Sigmoid colon (tissue), 7 donors: ENCODE measurements around the gene AHI1. TPM values are rescaled to one million over a fixed set of nuclear protein-coding genes. Genes with fewer than 3 reads are reported as not detected.

Experiments used
- DNase-seq: peaks from one replicate; pipeline ENCODE4 v3.0.0-alpha.2; 2019
- H3K27ac ChIP-seq, 4 donors: fragments of 200-600 bp; sonication (generic); one replicate each; pipeline ENCODE4 v1.5.1; 2016 to 2019; ENCODE audit warnings: mild to moderate bottlenecking in 1 of 4
- H3K27me3 ChIP-seq, 3 donors: fragments of 200-600 bp; sonication (generic); one replicate each; pipeline ENCODE4 v1.5.1; 2019; ENCODE audit warnings: mild to moderate bottlenecking in 1 of 3
- H3K36me3 ChIP-seq, 4 donors: fragments of 200-600 bp; sonication (generic); one replicate each; pipeline ENCODE4 v1.5.1; 2016 to 2019
- H3K4me1 ChIP-seq, 4 donors: fragments of 200-600 bp; sonication (generic); one replicate each; pipeline ENCODE4 v1.5.1; 2017 to 2019
- H3K4me3 ChIP-seq, 4 donors: fragments of 200-600 bp; sonication (generic); one replicate each; pipeline ENCODE4 v1.5.1; 2017 to 2019; ENCODE audit warnings: mild to moderate bottlenecking in 2 of 4, moderate library complexity in 1 of 4
- H3K9me3 ChIP-seq, 4 donors: fragments of 200-600 bp in 3 of 4; sonication (generic) in 3 of 4; one replicate each; pipeline versions ENCODE4 v1.5.1 to v1.6.1; 2013 to 2019
- CTCF ChIP-seq, 4 experiments: fragments of 450-650 bp in 3 of 4; fragments of 200-600 bp in 1 of 4; IDR thresholded peaks; one replicate each; pipeline ENCODE4 v1.5.1; 2016 to 2019; ENCODE audit warnings: antibody characterized with exemption in 4 of 4, mild to moderate bottlenecking in 3 of 4, moderate library complexity in 2 of 4
- EP300 ChIP-seq, 4 donors: sonication (generic); formaldehyde crosslinking; IDR thresholded peaks; one replicate each; pipeline ENCODE4 v1.6.1; 2017; ENCODE audit warnings: antibody characterized with exemption in 4 of 4
- POLR2A ChIP-seq, 2 donors: fragments of 450-650 bp; IDR thresholded peaks; one replicate each; pipeline ENCODE4 v1.6.1; 2016; ENCODE audit warnings: antibody characterized with exemption in 2 of 2, mild to moderate bottlenecking in 2 of 2, moderate library complexity in 2 of 2
- POLR2AphosphoS5 ChIP-seq, 4 donors: sonication (generic); formaldehyde crosslinking; IDR thresholded peaks; one replicate each; pipeline ENCODE4 v1.6.1; 2017; ENCODE audit warnings: antibody characterized with exemption in 4 of 4
- WGBS, 2 donors: extraction: QIAGEN DNeasy Blood & Tissue Kit; methylation state at CpG; one replicate each; pipeline ENCODE4 v1.1.7; 2013; 5-methylcytosine and 5-hydroxymethylcytosine counted together
- intact Hi-C: fragments of 100-400 bp; cut with DNase I; formaldehyde crosslinking; loops from one replicate; pipeline ENCODE4 v1.15.1; 2023
- polyA plus RNA-seq, 3 donors: library from polyadenylated mRNA; stranded (reverse); fragments of 200-250 nt; gene quantifications; one replicate each; pipeline ENCODE4 v1.2.3, GENCODE V29; 2013
- total RNA-seq, 4 donors: library from RNA; depleted of rRNA; stranded (reverse); fragments of >200 nt; gene quantifications; one replicate each; pipeline ENCODE4 v1.1.0, GENCODE V29; 2016
- donor health status: healthy with polysubstance abuse.
- donor health status: Bipolar disorder and iron deficiency.
- donor health status: healthy.

AHI1 gene
- total and polyA plus RNA-seq, 7 donors: 4.2 to 47.1 (median 25.8) TPM

- no peaks in the 10 kb centered on the region for H3K9me3 ChIP-seq
- DNase-seq: no peak
- intact Hi-C loops: no loop called here
- no peaks in the 10 kb centered on the region for H3K4me1 ChIP-seq
- H3K27ac ChIP-seq: no peak overlapping the region
- H3K27me3 ChIP-seq: no peaks in the 10 kb centered on the region
- TF ChIP-seq POLR2A (IDR thresholded peaks at IDR 0.05) (no peak), CTCF (IDR thresholded peaks at IDR 0.05) (no peak), EP300 (IDR thresholded peaks at IDR 0.05) (no peak), POLR2AphosphoS5 (IDR thresholded peaks at IDR 0.05) (no peak)
- peaks cover 0 to 74% (median 16%) of the 10 kb centered on the region in 4 donors for H3K36me3 ChIP-seq
- no peak overlapping the region for H3K4me3 ChIP-seq
- WGBS, 2 donors: 39 to 47% methylated on average over 3 of the region's 3 CpGs
Measured at GRCh38 chr6:135438907-135439535, 58.5 kb downstream of the AHI1 start.

GRCh38 chr6:135434991-135435390 lies 62.5 kb downstream of the AHI1 start:
- Histone ChIP-seq H3K27ac (no peak overlapping the region), H3K36me3 (peaks cover 0 to 47% (median 5%) of the 10 kb centered on the region in 4 donors), H3K4me1 (no peaks in the 10 kb centered on the region), H3K27me3 (no peaks in the 10 kb centered on the region), H3K4me3 (no peak overlapping the region), H3K9me3 (no peaks in the 10 kb centered on the region)
- no peak for DNase-seq
- intact Hi-C loops: no loop called here
- TF ChIP-seq CTCF (IDR thresholded peaks at IDR 0.05): no peak

- Histone ChIP-seq H3K36me3 (peaks cover 0 to 46% (median 5%) of the 10 kb centered on the region in 4 donors), H3K27ac (no peak overlapping the region), H3K27me3 (no peaks in the 10 kb centered on the region), H3K4me3 (no peak overlapping the region), H3K9me3 (no peaks in the 10 kb centered on the region), H3K4me1 (no peaks in the 10 kb centered on the region)
- WGBS, 2 donors: 48 to 90% methylated on average over 1 of the region's 1 CpG
- no peak for DNase-seq
- intact Hi-C loops: no loop called here
- TF ChIP-seq POLR2A (IDR thresholded peaks at IDR 0.05) (no peak), POLR2AphosphoS5 (IDR thresholded peaks at IDR 0.05) (no peak), EP300 (IDR thresholded peaks at IDR 0.05) (no peak), CTCF (IDR thresholded peaks at IDR 0.05) (no peak)
Measured at GRCh38 chr6:135434095-135434494, 63.4 kb downstream of the AHI1 start.

GRCh38 chr6:135428078-135428477 lies 69.5 kb downstream of the AHI1 start:
- TF ChIP-seq POLR2AphosphoS5 (IDR thresholded peaks at IDR 0.05) (no peak), CTCF (IDR thresholded peaks at IDR 0.05) (no peak)
- H3K36me3 ChIP-seq: peaks cover 0 to 30% (median 2%) of the 10 kb centered on the region in 4 donors
- WGBS, 2 donors: 93 to 97% methylated on average over 2 of the region's 2 CpGs
- no peak overlapping the region for H3K4me3 ChIP-seq
- no peak overlapping the region for H3K27ac ChIP-seq
- no peak for DNase-seq
- intact Hi-C loops: no loop called here
- H3K9me3 ChIP-seq: no peaks in the 10 kb centered on the region
- H3K27me3 ChIP-seq: no peaks in the 10 kb centered on the region
- H3K4me1 ChIP-seq: no peaks in the 10 kb centered on the region

GRCh38 chr6:135426833-135427232 lies 70.7 kb downstream of the AHI1 start:
- no peak for DNase-seq
- Histone ChIP-seq H3K9me3 (no peaks in the 10 kb centered on the region), H3K27me3 (no peaks in the 10 kb centered on the region), H3K4me3 (no peak overlapping the region), H3K27ac (no peak overlapping the region), H3K4me1 (no peaks in the 10 kb centered on the region), H3K36me3 (peaks cover 0 to 36% (median 3%) of the 10 kb centered on the region in 4 donors)
- WGBS, 2 donors: 94 to 100% methylated on average over 1 of the region's 1 CpG
- intact Hi-C loops: no loop called here
- TF ChIP-seq EP300 (IDR thresholded peaks at IDR 0.05) (no peak), CTCF (IDR thresholded peaks at IDR 0.05) (no peak), POLR2A (IDR thresholded peaks at IDR 0.05) (no peak), POLR2AphosphoS5 (IDR thresholded peaks at IDR 0.05) (no peak)
